ENCODE measurements around the gene MAP3K13. TPM values are rescaled to one million over a fixed set of nuclear protein-coding genes. Genes with fewer than 3 reads are reported as not detected.

The MAP3K13 gene
- total and polyA plus RNA-seq, 7 donors = 2.6 to 7.6 (median 5.0) TPM

GRCh38 chr3:185340751-185341150 is 22.2 kb upstream of the MAP3K13 start:
- intact Hi-C loops (cut with DNase I) = no loop called here
- WGBS, 3 donors = 94 to 95% (median 95%) methylated on average over 2 of the region's 2 CpGs

GRCh38 chr3:185341616-185342458 is 21.1 kb upstream of the MAP3K13 start:
- ATAC-seq (no peak), DNase-seq (no peak)
- Histone ChIP-seq H3K9me3 (no peaks in the 10 kb centered on the region), H3K4me1 (no peaks in the 10 kb centered on the region), H3K27ac (no peak overlapping the region), H3K36me3 (ENCODE audit: insufficient read depth in 1 of 2, low read depth in 1 of 2) (no peaks in the 10 kb centered on the region), H3K4me3 (no peak overlapping the region), H3K27me3 (ENCODE audit: insufficient read depth in 3 of 3, low read length in 2 of 3) (no peaks in the 10 kb centered on the region)
- WGBS, 3 donors = 62 to 77% (median 68%) methylated on average over 5 of the region's 5 CpGs
- intact Hi-C loops (cut with DNase I) = no loop called here
- no peak for TF ChIP-seq CTCF (IDR thresholded peaks at IDR 0.05)

More at GRCh38 chr3:185340751-185341150, 22.2 kb upstream of the MAP3K13 start:
- DNase-seq (no peak), ATAC-seq (no peak)
- H3K4me3 ChIP-seq = no peak overlapping the region
- no peaks in the 10 kb centered on the region for H3K4me1 ChIP-seq
- no peaks in the 10 kb centered on the region for H3K27me3 ChIP-seq (ENCODE audit: insufficient read depth in 3 of 3, low read length in 2 of 3)
- no peaks in the 10 kb centered on the region for H3K36me3 ChIP-seq (ENCODE audit: insufficient read depth in 1 of 2, low read depth in 1 of 2)
- no peak for TF ChIP-seq CTCF (IDR thresholded peaks at IDR 0.05)
- H3K27ac ChIP-seq = no peak overlapping the region
- no peaks in the 10 kb centered on the region for H3K9me3 ChIP-seq

GRCh38 chr3:185342459-185343174 is 20.3 kb upstream of the MAP3K13 start:
- 86 to 89% (median 86%) methylated on average over 7 of the region's 7 CpGs for WGBS, 3 donors
- intact Hi-C loops (cut with DNase I) = no loop called here
- H3K27ac ChIP-seq = no peak overlapping the region
- H3K4me3 ChIP-seq = no peak overlapping the region
- no peaks in the 10 kb centered on the region for H3K4me1 ChIP-seq
- ATAC-seq (no peak), DNase-seq (no peak)
- H3K9me3 ChIP-seq = no peaks in the 10 kb centered on the region
- H3K27me3 ChIP-seq (ENCODE audit: insufficient read depth in 3 of 3, low read length in 2 of 3) = no peaks in the 10 kb centered on the region
- H3K36me3 ChIP-seq (ENCODE audit: insufficient read depth in 1 of 2, low read depth in 1 of 2) = no peaks in the 10 kb centered on the region
- TF ChIP-seq CTCF (IDR thresholded peaks at IDR 0.05) = no peak

GRCh38 chr3:185347399-185347798 is 15.5 kb upstream of the MAP3K13 start:
- H3K27ac ChIP-seq = no peak overlapping the region
- no peaks in the 10 kb centered on the region for H3K36me3 ChIP-seq (ENCODE audit: insufficient read depth in 1 of 2, low read depth in 1 of 2)
- ATAC-seq (no peak), DNase-seq (no peak)
- H3K4me3 ChIP-seq = no peak overlapping the region
- TF ChIP-seq CTCF (IDR thresholded peaks at IDR 0.05) = no peak
- H3K4me1 ChIP-seq = no peaks in the 10 kb centered on the region
- 93 to 94% (median 94%) methylated on average over 9 of the region's 9 CpGs for WGBS, 3 donors
- intact Hi-C loops (cut with DNase I) = no loop called here
- H3K9me3 ChIP-seq = no peaks in the 10 kb centered on the region
- no peaks in the 10 kb centered on the region for H3K27me3 ChIP-seq (ENCODE audit: insufficient read depth in 3 of 3, low read length in 2 of 3)

Data from psoas muscle (tissue), 8 donors.